RWPE2 (cell line): Measurements from ENCODE around the gene FBXL14.

Experiments
- ATAC-seq: fragments of 200-7000 bp; cut with Tn5 transposase; 3 replicates; pipeline ENCODE4 v1.9.1; 2021; ENCODE audit warnings: low read depth
- DNase-seq: peaks from one replicate; pipeline ENCODE4 v3.0.0-alpha.2; 2020; ENCODE audit warnings: low spot score
- H3K27ac ChIP-seq: fragments of 450-650 bp; 2 replicates; pipeline ENCODE4 v1.5.1; 2017; ENCODE audit warnings: mild to moderate bottlenecking; ENCODE audit not compliant: poor library complexity, severe bottlenecking
- H3K27me3 ChIP-seq: fragments of 250-450 bp; sonication (Bioruptor Pico); 2 replicates; pipeline ENCODE4 v1.5.1; 2021; ENCODE audit warnings: mild to moderate bottlenecking, moderate library complexity; ENCODE audit not compliant: insufficient read depth, poor library complexity, severe bottlenecking
- H3K36me3 ChIP-seq: fragments of 250-450 bp; sonication (Bioruptor Pico); 2 replicates; pipeline ENCODE4 v1.5.1; 2020; ENCODE audit warnings: low read depth, mild to moderate bottlenecking, moderate library complexity
- H3K4me1 ChIP-seq: fragments of 250-450 bp; sonication (Bioruptor Pico); 2 replicates; pipeline ENCODE4 v1.5.1; 2021; ENCODE audit warnings: mild to moderate bottlenecking, moderate library complexity; ENCODE audit not compliant: insufficient read depth, poor library complexity, severe bottlenecking
- H3K4me3 ChIP-seq: fragments of 250-450 bp; sonication (Bioruptor Pico); 2 replicates; pipeline ENCODE4 v1.5.1; 2021; ENCODE audit warnings: mild to moderate bottlenecking, moderate library complexity; ENCODE audit not compliant: severe bottlenecking
- H3K9me3 ChIP-seq: fragments of 250-450 bp; sonication (Bioruptor Pico); 2 replicates; pipeline ENCODE4 v1.5.1; 2021; ENCODE audit warnings: mild to moderate bottlenecking, moderate library complexity; ENCODE audit not compliant: severe bottlenecking
- CTCF ChIP-seq: fragments of 450-650 bp; IDR thresholded peaks from one replicate; pipeline ENCODE4 v1.5.1; 2017; ENCODE audit warnings: mild to moderate bottlenecking, moderate library complexity; ENCODE audit not compliant: poor library complexity, severe bottlenecking

The FBXL14 gene

DNA sequence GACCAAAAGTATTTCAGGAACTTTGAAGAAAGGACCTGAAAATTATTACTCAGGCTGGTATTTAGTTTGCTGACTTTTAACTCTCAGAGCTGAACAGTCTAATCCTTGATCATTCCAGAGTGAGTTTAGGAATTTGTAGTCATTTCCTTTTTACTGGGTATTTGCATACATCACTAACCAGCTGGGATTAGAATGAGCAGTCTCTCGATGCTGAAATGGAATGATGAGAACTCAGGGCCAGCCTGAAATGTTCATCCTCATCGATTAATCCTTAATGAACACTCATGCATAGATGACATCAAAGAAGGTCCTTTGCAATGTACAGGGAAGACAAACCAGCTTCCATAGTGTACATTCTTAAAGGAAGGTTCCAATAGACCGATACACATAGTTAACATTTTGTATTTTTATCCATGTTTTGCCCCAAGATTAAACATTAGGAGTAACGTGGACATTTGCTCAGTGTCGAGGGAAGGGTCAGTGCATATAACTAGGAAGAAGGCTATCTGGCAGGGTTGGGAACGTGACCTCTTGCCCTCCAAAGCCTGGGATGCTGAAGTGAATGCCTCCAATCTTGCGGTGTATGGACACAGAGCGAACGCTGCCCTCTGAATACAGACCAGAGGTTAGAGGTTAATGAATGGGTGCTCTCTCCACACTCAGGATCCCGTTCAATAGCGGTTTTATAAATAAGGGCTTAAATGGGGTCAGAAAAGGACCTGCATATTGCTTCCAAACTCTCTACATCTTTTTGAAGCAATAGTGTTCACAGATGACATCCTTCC lies 14.5 kb downstream of the FBXL14 start:
- Histone ChIP-seq H3K4me3 (no peak overlapping the region), H3K27ac (no peak overlapping the region), H3K27me3 (no peaks in the 10 kb centered on the region), H3K36me3 (no peaks in the 10 kb centered on the region), H3K9me3 (no peaks in the 10 kb centered on the region), H3K4me1 (peaks cover 6% of the 10 kb centered on the region)
- TF ChIP-seq CTCF: no peak
- ATAC-seq: no peak
- no peak for DNase-seq

DNA sequence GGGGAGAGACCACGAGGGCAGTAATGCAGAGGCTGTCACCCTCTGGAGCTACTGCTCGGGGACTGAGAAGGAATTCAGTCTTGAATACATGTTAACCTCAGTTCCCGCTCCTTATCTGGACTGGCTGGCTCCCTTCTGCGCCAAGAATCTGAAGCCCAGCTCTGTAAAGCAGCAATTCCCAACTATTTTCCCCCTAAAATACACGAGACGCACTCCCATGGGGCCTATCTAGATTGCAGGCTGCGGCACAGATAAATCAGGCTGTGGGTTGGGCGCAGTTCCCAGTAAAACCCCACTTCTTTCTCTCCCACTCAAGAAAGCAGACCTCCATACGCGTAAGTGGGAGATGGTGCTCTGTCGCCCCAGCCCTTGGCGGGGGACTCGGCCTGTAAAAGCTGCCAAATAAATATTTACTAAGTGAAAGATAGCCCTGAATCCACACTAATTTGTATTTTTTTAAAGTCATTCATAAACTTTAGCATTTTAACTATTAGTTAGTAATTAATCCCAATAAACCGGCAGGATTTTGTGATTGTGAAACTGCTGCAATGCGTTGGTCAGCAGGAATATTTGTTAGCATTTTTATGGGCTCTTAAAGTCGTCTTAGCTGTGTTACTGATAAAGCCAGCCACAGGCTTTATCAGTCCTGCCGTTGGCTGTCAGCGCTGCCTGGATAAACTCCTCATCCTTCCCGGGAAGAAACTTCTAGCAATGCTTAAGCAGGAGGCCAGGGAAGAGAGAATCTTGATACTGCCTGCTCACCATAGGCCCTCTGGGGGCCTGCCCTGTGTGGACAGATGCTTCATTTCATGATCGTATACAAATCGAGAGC lies 17.8 kb downstream of the FBXL14 start:
- Histone ChIP-seq H3K27me3 (no peaks in the 10 kb centered on the region), H3K4me3 (no peak overlapping the region), H3K27ac (no peak overlapping the region), H3K4me1 (peaks cover 4% of the 10 kb centered on the region), H3K36me3 (no peaks in the 10 kb centered on the region), H3K9me3 (no peaks in the 10 kb centered on the region)
- ATAC-seq (no peak), DNase-seq (no peak)
- no peak for TF ChIP-seq CTCF

GRCh38 chr12:1575408-1576401 lies 18.7 kb downstream of the FBXL14 start:
- TF ChIP-seq CTCF: no peak
- no peaks in the 10 kb centered on the region for H3K27me3 ChIP-seq
- DNase-seq: no peak
- ATAC-seq: peak; percentile 44
- H3K9me3 ChIP-seq: no peaks in the 10 kb centered on the region
- H3K4me3 ChIP-seq: no peak overlapping the region
- no peak overlapping the region for H3K27ac ChIP-seq
- peaks cover 4% of the 10 kb centered on the region for H3K4me1 ChIP-seq
- H3K36me3 ChIP-seq: no peaks in the 10 kb centered on the region

- ATAC-seq: peak; percentile 26; the same call in 1 of the 3 replicates
- Histone ChIP-seq H3K27ac (no peak overlapping the region), H3K4me1 (peaks cover 4% of the 10 kb centered on the region), H3K27me3 (no peaks in the 10 kb centered on the region), H3K4me3 (no peak overlapping the region), H3K36me3 (no peaks in the 10 kb centered on the region), H3K9me3 (no peaks in the 10 kb centered on the region)
- TF ChIP-seq CTCF: no peak
- DNase-seq: no peak
Measured at GRCh38 chr12:1574865-1575259, 19.5 kb downstream of the FBXL14 start.
